ENCODE measurements around the gene CSMD2.

The CSMD2 gene

DNA sequence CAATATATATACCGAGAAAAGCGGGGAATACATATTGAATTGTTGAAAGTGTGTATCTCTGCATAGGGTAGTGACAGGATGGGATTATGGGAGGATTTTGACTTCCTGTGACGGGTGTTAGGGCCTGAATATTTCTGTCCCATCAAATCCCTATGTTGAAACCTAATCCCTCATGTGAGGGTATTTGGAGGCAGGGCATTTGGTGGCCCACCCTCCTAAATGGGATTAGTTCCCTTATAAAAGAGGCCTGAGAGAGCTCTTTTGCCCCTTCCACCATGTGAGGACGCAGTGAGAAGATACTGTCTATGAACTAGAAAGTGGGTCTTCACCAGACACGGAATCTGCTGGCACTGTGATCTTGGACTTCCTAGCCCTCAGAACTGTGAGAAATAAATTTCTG is 555.3 kb downstream of the CSMD2 start:
- no peak for DNase-seq (ENCODE audit: low read depth, low spot score)

GRCh38 chr1:33608825-33609400 is 556.1 kb downstream of the CSMD2 start:
- no peak for DNase-seq (ENCODE audit: low read depth, low spot score)

DNA sequence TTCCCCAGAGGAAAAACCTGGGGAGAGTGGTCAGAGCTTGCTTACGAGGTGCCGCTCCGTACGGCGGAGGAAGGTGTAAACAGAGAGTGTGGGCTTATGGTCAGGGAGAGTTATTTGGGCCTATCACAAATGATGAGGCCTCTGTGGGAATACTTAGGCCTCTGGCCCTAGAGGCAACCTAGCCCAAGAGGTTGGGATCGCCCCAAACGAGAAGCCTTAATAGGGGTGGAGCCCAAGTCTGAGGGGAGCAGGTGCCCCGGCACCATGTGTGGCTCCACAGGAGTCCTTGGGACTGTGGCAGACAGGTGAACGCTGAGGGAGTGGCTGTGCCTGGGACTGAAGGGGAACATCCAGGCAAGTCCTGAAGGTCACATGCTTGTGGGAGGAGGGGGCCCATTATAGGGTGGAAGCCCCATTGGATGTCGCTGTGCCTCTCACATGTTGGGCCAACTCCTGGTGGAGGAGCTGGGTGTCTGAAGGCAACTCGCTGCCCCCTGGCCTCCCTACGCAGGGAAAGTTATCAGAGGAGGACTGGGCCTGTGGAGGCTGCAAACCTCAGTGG is 557.5 kb downstream of the CSMD2 start:
- DNase-seq (ENCODE audit: low read depth, low spot score) = no peak

GRCh38 chr1:33606272-33606671 is 558.8 kb downstream of the CSMD2 start:
- no peak for DNase-seq (ENCODE audit: low read depth, low spot score)

DNA sequence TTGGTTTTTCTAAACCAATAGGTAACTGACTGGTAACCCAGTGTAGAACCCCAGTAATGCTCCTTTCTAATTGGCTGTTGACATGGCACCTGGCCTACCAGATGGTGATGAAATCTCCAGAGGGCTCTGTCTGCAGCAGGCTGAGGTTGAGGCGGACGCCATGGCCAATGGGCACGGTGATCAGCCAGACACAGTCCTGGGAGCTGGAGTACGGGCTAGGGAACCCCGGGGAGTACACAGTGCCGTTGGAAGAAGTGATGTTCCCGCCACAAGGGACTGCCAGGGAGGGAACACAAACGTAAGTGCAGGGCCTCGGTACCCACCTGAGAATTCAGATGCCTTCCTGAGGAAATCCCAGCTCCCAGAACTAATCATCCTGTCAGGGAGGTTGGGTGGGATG is 562.8 kb downstream of the CSMD2 start:
- no peak for DNase-seq (ENCODE audit: low read depth, low spot score)

DNA sequence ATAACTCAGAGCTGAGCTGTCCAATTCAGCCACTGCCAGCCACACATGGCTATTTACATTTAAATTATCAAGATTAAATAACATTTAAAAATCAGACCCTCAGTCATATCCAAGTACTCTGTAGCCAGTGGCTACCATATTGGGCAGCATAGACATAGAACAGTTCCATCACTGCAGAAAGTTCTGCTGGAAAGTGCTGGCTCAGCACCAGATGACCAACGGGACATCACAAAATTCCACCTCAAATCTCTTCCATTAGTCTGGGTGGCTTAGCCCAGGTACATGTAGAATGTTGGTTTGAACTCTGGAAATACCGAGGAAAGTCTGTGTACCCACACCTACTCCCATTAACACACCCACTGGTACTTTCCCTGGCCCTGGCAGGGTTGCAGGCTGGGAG is 563.3 kb downstream of the CSMD2 start:
- DNase-seq (ENCODE audit: low read depth, low spot score) = no peak

DNA sequence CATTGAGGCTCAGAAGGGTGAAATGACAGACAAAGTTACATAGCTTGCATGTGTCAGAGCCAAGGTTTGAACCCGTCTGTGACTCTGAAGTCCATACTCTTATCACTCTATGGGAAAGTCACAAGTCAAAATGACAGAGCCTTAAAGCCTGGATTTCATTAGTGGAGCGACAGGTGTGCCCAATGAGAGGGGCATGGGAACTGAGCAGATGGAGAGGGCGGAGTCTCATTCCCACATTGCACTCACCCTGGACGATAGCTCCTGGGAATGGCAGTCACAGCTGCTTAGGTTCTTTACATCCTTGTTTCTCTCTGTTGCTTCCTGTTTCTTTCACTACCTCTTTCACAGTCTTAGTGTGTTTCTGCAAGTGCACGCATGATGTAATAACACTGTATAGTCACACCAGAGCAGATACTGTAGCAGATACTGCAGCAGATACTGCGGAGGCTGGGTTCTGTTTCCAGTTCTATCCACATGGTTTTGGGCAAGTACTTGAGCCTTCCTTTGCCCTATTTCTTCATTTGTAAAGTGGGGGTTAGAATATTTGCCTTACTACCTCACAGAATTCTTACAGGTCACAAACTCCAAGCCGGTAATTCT is 565.4 kb downstream of the CSMD2 start:
- no peak for DNase-seq (ENCODE audit: low read depth, low spot score)

DNA sequence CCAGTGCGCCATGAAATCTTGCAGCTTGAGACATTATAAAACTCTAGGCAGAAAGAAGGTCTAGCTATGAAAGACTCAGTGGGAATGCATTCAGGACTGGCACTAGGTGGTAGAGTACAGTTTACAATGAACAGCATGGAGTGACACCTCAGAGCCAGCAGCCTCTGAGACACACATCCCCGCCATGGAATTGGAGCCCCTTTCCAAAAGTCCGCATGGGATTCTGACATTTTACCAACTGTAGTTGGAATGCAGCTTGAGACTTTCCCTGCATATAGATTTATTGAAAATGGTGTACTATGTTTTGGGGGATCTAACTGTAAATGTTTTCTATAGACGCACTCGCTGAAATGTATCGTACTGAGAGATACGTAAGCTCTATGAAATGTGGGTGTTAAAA is 576.3 kb downstream of the CSMD2 start:
- no peak for DNase-seq (ENCODE audit: low read depth, low spot score)

DNA sequence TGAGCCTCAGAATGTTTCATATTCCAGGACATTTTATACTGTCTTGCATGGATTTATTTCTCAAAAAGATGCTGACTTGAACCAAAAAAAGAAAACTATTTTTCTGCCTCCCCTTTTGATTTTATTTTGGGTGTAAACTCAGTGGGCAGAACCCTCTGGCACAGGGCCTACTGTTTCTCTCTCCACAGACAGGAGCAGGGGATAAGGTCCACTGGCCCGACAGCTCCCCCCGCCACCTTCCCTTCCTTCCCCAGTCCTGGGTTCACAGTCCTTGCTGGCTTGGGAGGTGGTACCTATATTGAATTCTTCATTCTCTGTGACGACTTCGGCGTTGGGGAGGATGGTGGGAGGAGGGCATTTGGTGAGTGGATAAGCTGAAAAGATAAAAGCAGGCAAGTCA is 578.2 kb downstream of the CSMD2 start:
- DNase-seq (ENCODE audit: low read depth, low spot score) = no peak

- no peak for DNase-seq (ENCODE audit: low read depth, low spot score)
Observed at GRCh38 chr1:33586106-33586505, 578.9 kb downstream of the CSMD2 start.

GRCh38 chr1:33583567-33583966 is 581.5 kb downstream of the CSMD2 start:
- DNase-seq (ENCODE audit: low read depth, low spot score) = no peak

DNA sequence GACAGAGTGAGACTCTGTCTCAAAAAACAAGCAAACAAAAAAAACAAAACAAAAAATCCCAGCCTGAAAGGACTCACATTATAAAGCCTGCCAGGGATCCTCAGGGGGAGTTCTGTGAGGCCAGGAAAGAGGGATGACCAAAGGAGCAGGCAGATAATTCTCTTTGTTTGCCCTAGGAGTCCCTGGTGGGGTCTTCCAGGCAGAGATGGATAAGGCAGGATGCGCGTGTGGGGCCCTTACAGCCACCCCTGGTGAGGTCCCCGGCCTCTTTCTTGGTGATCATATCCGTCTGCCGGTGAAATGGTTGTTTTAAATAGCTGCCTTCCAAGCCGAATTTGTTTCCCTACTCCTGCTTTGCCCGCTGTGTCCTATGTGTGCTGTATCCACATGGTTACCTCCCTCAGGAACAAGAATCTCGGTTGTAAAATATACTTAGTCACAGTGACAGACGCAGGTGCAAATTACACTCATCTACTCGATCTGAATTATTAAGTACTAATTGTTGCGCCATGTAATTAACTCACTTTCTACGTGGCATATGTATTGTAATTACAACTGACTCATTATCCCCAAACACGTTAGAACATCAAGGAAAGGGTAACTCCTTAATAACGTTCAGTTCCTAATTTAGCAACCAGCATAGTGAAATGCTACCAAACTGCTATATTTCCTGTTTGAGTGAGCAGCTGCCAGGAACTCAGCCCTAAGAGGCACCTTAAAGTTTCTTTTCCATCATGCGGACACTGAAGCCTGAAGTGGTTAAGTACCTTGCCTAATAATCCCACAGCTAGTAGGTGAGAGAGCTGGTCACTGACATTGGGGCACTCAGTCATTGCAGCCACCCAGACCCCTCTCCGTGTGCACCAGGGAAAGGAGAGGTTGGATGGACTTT is 586.2 kb downstream of the CSMD2 start:
- no peak for DNase-seq (ENCODE audit: low read depth, low spot score)

GRCh38 chr1:33577663-33578062 is 587.4 kb downstream of the CSMD2 start:
- DNase-seq (ENCODE audit: low read depth, low spot score) = no peak

DNA sequence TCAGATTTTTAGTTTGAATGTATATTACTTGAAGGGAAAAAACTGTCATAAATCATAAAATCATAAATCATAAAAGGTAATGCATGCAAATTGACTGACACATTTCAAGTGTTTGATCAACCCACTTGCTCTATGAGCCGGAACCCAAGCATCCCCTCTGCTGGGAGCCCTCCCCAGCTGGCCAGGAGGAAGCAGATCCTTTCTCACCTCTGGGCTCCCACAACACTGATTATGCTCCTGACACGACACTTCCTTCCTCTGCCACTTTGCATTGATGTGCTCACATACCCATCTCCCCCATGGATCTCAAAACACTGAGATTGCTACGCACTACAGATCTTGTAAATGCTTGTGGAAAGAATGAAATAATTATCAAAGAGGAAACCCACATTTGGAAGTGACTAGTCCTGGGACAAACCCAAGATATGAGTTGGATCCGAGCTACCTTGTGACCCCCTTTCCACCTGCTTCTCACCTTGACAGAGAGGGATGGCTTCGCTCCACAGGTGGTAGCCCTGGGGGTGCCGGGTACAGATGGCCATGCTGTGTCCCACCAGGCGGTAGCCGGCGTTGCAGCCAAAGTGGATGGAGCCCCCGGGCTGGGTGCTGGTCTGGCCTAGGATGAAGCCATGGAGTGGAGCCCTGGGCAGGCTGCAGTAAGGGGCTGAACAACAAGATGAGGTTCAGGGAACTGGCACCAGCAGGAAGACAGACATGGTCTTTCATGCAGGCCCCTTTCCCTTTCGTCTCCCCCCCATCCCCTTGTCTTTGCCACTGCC is 588.0 kb downstream of the CSMD2 start:
- no peak for DNase-seq (ENCODE audit: low read depth, low spot score)

DNA sequence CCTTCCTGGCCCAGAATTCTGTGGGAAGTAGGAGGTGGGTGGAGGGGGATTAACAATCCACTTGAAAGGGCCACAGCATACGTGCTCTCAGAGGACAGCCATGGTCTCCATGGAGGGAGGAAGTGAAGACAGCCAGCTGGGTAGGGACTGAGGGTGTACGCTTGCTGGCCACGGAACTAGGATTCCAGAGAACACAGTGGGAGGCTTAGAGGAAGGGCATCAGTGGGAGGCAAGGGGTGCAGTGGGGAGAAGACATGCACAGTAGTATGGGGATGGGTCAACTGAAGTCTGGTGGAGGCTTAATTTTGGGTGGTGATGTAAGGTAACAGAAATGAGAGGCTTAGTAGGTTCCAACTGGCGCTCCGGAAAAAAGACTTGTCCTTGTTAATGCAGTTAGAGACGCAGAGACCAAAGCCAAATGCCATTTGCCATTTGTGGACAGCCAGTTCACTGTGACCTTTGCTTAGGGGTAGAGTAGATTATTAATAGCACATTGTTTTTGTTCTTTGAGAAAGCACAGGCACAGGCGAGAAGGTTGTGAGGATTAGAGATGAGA is 589.6 kb downstream of the CSMD2 start:
- DNase-seq (ENCODE audit: low read depth, low spot score) = no peak

GRCh38 chr1:33573661-33574060 is 591.4 kb downstream of the CSMD2 start:
- DNase-seq (ENCODE audit: low read depth, low spot score) = no peak

DNA sequence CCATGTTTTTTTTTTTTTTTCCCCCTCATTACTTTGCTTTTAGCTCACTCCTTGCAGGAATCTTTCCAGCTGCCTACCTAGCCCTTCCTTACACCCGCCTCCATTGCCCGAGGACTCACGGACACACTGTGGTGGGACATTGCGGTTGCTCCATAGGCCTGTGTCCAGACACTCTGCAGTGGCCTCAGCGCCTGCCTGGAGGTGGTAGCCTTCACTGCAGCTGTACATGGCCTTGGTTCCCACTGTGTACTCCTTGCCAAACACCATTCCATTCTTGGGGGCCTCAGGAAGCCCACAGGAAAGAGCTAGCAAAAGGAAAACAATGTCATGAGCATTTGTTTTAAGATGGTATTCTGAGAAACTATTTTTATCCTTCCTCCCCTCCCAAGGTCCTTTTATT is 592.6 kb downstream of the CSMD2 start:
- no peak for DNase-seq (ENCODE audit: low read depth, low spot score)

- no peak for DNase-seq (ENCODE audit: low read depth, low spot score)
Observed at GRCh38 chr1:33569331-33569730, 595.7 kb downstream of the CSMD2 start.

GRCh38 chr1:33563699-33564098 is 601.3 kb downstream of the CSMD2 start:
- no peak for DNase-seq (ENCODE audit: low read depth, low spot score)

DNA sequence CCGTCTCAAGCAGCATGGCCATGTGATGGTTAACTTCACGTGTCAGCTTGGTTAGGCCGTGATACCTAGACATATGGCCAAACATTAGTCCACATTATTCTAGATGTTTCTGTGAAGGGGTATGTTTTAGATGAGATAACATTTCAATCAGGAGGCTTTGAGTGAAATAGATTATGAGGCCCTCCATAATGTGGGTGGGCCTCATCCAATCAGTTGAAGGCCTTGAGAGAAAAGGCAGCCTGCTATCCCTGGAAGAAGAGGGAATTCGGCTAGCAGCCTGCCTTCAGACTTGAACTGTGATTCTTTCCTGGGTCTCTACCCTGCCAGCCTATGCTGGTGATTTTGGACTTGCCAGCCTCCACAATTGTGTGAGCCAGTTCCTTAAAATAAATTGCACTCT is 602.5 kb downstream of the CSMD2 start:
- no peak for DNase-seq (ENCODE audit: low read depth, low spot score)

- no peak for DNase-seq (ENCODE audit: low read depth, low spot score)
Observed at GRCh38 chr1:33561576-33561975, 603.5 kb downstream of the CSMD2 start.

- DNase-seq (ENCODE audit: low read depth, low spot score) = no peak
Observed at GRCh38 chr1:33560680-33561079, 604.4 kb downstream of the CSMD2 start.
